OCI-M1 (cell line): ENCODE measurements around the gene RAMP3.
A peak's percentile ranks its signal among the peaks of the same experiment; 100 is the strongest.
"Not testable (repeated sequence)": the region's sequence is repeated elsewhere in the genome, so short reads cannot be mapped to it uniquely, and the experiment has no call there.

ENCODE experiments used
- DNase-seq: peaks from one replicate; lab custom pipeline; 2025; lab: John Stamatoyannopoulos, UW

Gene RAMP3

GRCh38 chr7:45157286-45157652 lies 322 bp upstream of the RAMP3 start:
- no peak for DNase-seq

DNA sequence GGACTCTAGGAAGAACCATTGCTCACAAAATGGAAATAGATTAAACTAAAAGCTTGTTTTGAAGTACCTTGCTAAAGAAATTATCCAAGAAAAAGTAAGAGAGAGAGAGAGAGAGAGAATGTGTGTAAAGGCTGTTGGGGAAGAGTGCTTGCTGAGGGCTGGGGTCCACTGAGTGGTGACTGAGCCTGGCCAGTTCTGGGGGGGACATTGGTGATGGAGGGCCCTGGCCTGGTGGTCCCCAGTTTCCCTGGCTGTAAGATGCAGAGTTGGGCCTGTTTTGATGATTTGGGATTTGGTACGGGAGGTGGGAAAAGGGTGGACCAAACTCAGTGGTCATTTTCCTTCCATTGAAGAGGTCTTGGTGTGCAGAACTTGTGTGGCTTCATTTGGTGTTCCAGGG lies 880 bp downstream of the RAMP3 start:
- DNase-seq, result no peak

GRCh38 chr7:45159296-45159695 lies 1.7 kb downstream of the RAMP3 start:
- no peak for DNase-seq

- DNase-seq, result no peak
Observed at GRCh38 chr7:45160417-45160881, 2.9 kb downstream of the RAMP3 start.

DNA sequence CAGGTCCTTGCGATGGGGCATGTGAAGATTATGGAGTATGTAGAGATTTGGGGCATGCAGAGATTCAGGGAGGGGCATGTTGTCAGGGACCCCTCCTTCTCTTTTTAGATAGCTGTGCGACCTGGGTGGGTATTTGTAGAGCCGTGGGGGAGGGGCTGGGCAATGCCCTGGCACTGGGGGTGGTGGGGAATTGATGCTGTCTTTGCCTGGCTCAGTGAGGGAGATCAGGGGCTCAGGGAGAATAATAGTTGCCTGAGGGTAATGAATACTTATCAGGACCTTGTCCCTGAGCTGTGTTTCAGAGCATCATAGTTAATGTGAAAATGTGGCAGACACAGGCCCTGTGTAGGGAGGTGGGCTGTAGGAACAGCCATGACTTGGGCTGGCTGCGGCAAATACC lies 3.5 kb downstream of the RAMP3 start:
- DNase-seq, result no peak

GRCh38 chr7:45161842-45162241 lies 4.3 kb downstream of the RAMP3 start:
- DNase-seq, result no peak

DNA sequence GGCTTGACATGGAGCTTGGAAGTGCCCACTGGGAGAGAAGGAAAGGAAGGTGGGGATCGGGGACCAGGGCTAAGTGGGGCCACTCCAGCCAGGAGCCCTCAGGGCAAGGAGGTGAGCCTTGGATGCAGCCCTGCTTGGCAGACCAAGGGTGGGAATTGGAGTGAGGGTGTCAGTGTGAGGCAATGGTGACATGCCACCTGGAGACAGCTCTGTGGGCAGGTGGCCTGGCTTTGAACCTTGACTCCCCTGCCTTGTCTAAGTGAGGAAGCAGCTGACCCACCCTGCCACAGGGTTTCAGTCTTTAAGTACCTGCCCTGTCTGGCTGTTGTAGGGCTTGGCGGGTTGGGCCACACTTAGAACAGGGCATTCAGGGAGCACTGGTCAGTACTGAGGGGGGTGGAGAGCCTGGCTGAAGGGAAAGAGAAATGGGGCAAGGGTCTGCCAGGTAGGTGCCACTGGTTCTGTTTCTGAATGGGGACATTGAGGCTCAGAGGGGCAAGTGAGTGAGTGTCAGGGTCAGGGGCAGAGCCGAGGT lies 4.8 kb downstream of the RAMP3 start:
- no peak for DNase-seq

DNA sequence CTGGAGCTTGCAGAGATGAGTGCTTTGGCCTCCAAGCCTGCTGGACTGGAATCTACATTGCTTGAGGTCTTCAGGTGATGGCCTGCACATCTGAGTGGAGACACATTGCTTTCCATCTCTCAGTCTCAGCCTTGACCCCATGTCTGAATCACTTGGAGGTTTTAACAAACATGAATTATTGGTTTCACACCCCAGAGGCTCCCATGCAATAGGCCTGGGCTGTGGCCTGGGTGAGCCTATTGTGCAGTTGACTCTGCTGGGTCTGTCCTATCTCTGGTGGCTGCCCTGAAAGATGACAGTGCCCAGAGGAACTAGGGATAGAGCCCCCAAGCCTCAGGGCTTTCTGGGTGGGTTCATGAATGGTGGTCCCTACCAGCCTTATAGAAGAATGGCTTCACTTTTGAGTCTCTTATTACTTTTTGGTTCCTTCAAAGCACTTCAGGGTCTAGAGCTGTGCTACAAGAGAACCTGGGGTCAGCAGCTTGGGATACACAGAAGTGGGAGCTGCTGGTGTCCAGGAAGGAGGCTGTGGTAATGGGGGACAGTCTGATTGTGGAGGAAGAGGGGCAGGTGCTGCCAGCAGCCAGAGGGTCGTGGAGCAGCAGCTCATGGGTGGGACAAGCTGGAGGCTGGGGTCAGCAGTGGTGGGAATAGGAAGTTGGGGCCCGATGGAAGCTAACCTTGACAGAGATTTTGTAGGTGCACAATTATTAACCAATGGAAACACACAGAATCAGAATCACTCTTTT lies 5.5 kb downstream of the RAMP3 start:
- DNase-seq, result no peak

GRCh38 chr7:45163692-45164052 lies 6.1 kb downstream of the RAMP3 start:
- no peak for DNase-seq

DNA sequence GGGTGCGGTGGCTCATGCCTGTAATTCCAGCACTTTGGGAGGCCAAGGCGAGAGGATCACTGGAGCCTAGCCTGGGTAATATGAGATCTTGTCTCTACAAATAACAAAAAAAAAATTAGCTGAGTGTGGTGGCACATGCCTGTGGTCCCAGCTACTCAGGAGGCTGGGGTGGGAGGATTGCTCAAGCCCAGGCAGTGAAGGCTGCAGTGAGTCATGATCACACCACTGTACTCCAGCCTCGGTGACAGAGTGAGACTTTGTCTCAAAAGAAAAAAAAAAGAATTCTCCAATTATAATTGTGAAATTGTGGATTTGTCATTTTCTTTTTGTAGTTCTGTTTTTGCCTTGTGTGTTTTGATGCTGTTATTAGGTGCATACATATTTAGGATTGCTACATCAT lies 6.7 kb downstream of the RAMP3 start:
- not testable (repeated sequence) for DNase-seq

DNA sequence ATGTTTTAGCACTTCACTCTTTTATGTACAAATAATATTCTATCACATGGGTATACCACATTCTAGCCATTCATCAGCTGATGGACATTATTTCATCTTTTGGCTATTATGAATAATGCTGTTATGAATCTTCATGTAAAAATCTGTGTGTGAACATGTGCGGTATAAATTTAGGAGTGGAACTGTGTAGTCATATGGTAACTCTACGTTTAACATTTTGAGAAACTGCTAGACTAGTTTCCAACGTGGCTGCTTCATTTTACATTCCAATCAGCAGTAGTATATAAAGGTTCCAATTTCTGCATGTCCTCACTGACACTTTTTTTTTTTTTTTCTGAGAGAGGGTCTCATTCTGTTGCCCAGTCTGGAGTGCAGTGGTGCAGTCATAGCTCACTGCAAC lies 8.3 kb downstream of the RAMP3 start:
- no peak for DNase-seq

GRCh38 chr7:45171946-45172345 lies 14.4 kb downstream of the RAMP3 start:
- DNase-seq, result no peak

- no peak for DNase-seq
Observed at GRCh38 chr7:45173596-45174327, 16.2 kb downstream of the RAMP3 start.

DNA sequence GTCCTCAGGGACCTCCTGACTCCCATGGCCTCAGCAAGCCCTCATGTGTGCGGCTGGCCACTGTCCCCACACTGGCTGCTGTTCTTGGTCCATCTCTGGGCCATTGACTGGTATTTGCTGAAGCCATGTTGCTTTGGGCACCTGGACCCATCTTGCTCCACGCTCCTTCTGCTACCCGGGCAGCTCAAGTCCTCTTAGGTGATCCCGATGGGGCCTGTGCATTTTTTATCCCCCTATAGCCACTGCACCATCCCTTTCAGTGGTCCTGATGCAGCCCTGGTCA lies 16.7 kb downstream of the RAMP3 start:
- no peak for DNase-seq

- DNase-seq, result no peak
Observed at GRCh38 chr7:45174966-45175765, 17.6 kb downstream of the RAMP3 start.

DNA sequence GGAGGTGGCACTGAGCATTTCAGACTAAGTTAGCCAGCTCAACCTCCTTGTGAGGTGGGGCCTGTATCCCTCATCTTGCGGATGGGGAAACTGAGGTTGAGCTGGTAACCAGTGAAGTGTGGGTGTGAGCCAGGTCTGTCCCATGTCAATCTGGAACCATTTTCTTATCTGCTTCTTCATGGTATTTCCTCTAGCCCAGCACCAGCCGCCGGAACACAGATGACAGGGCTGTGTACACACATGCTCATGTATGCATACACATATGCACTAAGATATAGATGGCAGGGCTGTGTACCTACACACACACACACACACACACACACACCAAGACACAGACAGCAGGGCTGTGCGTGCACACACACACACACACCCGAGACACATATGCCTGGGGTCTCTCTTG lies 18.5 kb downstream of the RAMP3 start:
- DNase-seq, result no peak

DNA sequence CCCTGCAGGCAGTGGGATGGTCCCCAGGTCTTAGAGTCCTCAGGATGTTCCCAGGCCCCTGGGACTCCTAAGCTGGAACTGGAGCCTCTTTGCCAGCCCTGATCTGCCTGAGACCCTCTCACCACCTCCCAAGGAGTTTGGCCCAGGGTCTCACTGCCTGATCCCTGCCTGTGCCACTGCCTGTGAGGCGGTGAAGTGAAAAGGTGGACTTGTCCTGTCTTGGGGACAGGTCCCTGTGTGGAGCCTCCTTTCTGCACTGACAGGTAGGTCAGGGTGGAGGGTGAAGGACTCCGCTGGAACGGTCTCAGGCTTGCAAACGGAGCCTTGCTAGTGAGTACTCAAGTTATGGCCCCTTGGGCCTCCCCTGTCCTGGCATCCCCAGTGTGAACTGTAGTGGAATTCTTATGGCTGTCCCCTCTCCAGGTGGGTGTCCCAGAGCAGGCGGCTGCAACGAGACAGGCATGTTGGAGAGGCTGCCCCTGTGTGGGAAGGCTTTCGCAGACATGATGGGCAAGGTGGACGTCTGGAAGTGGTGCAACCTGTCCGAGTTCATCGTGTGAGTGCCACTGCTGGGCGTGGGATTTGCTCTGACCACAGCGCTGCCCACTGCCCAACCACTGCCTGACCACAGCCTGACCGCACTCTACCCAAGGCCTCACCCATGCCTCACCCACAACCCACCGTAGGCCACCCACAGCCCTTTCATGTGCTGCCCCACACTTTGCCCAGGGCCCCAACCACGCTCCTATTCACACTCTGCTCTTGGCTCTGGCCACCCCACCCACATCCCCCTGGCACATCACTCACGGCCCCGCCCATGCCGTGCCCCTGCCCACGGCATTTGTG lies 19.5 kb downstream of the RAMP3 start:
- DNase-seq, result no peak

- no peak for DNase-seq
Observed at GRCh38 chr7:45177801-45178200, 20.2 kb downstream of the RAMP3 start.

DNA sequence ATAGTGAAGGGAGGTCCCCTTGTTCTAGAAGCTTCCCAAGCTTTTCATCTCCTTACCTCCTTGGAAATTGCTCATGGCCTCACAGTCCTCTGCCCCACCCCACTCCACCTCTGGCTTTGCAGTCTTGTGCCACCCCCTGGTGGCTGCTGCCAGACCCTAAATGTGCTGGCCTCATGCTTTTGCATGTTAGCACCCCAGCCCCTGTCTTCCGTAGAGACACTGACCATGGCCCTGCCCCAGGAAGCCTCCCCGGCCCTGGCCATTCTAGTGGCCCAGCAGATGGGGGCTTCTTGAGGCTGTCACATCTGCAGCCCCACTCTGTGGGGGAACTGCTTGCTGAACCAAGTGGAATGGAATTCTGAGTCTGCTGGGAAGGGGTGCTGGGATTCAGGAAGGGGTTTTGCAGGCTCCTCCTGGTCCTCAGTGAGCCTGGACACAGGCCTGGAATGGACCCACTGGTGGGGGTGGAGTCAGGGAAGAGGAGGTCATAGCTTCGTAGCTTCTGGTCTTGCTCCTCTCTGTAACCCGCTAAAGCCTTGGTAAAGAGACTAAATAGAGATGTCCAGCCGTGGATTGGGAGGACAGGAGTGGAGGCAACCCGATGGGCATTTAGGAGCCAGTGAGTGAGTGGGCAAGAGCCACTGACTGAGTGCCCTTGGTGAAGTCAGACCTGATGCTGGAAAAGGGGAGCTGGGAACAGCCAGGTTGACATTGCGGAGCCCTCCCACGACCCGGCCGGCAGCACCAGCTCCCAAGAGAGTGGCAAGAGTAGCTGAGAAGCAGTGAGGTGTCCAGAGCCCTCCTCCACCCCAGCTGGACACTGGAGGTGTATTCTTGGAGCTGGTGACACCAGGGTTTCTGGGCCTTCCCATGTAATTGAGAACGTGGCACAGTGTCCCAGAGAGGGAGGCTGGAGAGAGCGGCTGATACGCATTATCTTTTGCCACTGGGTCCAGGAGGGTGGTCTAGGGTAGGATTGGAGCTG lies 20.9 kb downstream of the RAMP3 start:
- peak; percentile 22 for DNase-seq

DNA sequence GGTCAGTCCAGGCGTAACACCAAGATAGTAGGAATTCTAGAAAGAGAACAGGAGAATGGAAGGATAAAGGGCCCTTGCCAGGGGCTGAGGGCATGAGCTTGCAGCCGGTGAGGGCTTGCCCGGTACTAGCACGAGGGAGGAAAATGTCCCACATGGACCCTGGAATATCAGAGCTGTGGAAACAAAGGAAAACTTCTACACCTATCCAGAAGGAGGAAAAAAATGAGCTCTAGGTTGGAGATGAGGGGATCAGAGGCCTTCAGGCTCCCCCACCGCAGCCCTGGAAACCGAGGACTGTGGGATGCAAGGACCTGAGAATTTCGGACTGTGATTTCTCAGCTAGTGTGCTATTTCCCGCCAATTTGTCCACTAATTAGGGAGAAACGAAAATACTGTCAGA lies 22.1 kb downstream of the RAMP3 start:
- DNase-seq, result no peak
